ENCODE data around the gene ARHGEF28. TPM values are rescaled to one million over a fixed set of nuclear protein-coding genes. Genes with fewer than 3 reads are reported as not detected.

ARHGEF28 gene, protein sequence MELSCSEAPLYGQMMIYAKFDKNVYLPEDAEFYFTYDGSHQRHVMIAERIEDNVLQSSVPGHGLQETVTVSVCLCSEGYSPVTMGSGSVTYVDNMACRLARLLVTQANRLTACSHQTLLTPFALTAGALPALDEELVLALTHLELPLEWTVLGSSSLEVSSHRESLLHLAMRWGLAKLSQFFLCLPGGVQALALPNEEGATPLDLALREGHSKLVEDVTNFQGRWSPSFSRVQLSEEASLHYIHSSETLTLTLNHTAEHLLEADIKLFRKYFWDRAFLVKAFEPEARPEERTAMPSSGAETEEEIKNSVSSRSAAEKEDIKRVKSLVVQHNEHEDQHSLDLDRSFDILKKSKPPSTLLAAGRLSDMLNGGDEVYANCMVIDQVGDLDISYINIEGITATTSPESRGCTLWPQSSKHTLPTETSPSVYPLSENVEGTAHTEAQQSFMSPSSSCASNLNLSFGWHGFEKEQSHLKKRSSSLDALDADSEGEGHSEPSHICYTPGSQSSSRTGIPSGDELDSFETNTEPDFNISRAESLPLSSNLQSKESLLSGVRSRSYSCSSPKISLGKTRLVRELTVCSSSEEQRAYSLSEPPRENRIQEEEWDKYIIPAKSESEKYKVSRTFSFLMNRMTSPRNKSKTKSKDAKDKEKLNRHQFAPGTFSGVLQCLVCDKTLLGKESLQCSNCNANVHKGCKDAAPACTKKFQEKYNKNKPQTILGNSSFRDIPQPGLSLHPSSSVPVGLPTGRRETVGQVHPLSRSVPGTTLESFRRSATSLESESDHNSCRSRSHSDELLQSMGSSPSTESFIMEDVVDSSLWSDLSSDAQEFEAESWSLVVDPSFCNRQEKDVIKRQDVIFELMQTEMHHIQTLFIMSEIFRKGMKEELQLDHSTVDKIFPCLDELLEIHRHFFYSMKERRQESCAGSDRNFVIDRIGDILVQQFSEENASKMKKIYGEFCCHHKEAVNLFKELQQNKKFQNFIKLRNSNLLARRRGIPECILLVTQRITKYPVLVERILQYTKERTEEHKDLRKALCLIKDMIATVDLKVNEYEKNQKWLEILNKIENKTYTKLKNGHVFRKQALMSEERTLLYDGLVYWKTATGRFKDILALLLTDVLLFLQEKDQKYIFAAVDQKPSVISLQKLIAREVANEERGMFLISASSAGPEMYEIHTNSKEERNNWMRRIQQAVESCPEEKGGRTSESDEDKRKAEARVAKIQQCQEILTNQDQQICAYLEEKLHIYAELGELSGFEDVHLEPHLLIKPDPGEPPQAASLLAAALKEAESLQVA (N-terminal part only)
- total RNA-seq: 19.0 and 32.6 TPM in 2 replicates

DNA sequence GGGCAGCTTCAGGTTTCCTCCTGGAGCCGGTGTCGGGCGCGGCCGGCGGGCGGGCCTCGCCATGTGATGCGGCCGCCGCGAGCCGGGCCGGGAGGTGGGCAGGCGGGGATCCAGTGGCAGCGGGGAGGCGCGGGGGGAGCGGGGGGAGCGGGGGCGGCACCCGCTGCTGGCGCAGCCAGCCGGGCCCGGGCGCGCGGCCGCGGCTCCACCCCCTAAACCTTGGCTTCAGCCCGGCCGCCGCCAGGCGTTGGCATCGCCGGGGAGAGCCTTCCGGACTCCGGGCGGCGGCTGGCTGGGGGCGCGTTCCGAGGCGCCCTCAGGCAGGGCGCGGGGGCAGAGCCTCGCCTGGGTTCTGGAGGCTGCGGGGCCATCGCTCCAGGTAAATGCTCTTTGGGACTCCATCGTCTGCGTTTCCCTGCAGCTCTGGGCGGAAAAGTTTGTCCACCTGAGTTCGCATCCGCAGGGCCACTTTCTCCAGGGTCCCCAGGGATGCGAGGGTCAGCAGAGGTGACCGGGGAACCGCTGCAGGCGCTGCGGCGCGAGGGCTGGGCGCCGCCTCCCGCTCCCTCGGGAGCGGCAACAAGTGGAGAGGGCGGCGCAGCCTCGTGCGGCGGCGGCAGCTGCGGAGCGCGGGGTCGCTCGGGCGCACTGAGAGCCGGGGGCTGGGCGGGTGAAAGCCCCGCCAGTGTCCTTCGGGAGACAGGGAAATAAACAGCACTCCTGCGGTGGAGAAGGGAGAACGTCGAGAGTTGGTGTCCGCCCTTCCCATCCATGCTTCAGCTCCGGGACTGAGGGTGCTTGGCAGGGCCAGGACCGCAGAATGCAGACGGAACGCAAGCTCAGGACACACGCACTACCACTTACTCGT lies at the start of gene ARHGEF28:
Gene ARHGEF28 (plus strand): TSS at position 253 of the 868 bp plus-strand sequence. CDS start 58,656 bp downstream, outside the sequence.

Other genes starting within 250 kb of the ARHGEF28 start
- 7.6 and 11.7 TPM in 2 replicates for gene FOXD1, start 177.4 kb upstream of the ARHGEF28 start, total RNA-seq
- 205 and 243 TPM in 2 replicates for gene BTF3, start 127.8 kb upstream of the ARHGEF28 start, total RNA-seq
- 21.1 and 24.3 TPM in 2 replicates for gene ANKRA2, start 60.6 kb upstream of the ARHGEF28 start, total RNA-seq
- gene UTP15, start 60.5 kb upstream of the ARHGEF28 start, total RNA-seq: 15.9 and 23.9 TPM in 2 replicates

Measured in smooth muscle cell of trachea (primary cell).